ES-I3 (cell line): ENCODE data around the gene CD101.

Experiments used
- H3K36me3 ChIP-seq: 2 replicates; pipeline ENCODE4 v1.6.1; 2013; ENCODE audit warnings: mild to moderate bottlenecking, low read length, control low read depth, moderate library complexity; ENCODE audit not compliant: insufficient read depth
- H3K4me1 ChIP-seq: 2 replicates; pipeline ENCODE4 v1.6.1; 2013; ENCODE audit warnings: mild to moderate bottlenecking, control low read depth, low read length; ENCODE audit not compliant: insufficient read depth
- H3K9ac ChIP-seq: 2 replicates; pipeline ENCODE4 v1.6.1; 2013; ENCODE audit warnings: low read depth, mild to moderate bottlenecking, low read length, moderate library complexity
- H3K9me3 ChIP-seq: 2 replicates; pipeline ENCODE4 v1.6.1; 2013; ENCODE audit warnings: mild to moderate bottlenecking, low read length, moderate library complexity; ENCODE audit not compliant: control insufficient read depth, insufficient read depth

The CD101 gene

GRCh38 chr1:117017062-117017461, 15.5 kb downstream of the CD101 start:
- H3K9me3 ChIP-seq = no peaks in the 10 kb centered on the region
- no peaks in the 10 kb centered on the region for H3K4me1 ChIP-seq
- no peaks in the 10 kb centered on the region for H3K36me3 ChIP-seq
- H3K9ac ChIP-seq = no peak overlapping the region

DNA sequence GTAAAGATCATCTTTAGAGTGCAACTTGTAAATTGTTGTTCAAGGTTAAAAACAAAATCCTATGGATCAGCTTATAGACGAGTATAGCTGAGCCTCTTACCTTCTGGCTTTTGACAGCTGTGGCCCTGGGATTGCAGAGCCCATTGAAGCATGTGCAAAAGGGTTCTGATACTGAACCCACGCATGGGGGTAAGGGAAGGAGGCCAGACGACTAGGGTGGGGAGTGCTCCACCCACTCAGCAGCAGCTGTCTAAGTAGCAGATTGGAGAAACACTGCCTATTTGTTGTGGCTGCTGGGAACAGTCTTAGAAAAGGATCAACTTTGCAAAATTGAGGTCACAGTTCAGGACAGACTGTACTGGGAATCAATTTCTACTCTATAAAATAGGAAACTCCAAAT, 16.1 kb downstream of the CD101 start:
- H3K4me1 ChIP-seq = no peaks in the 10 kb centered on the region
- no peaks in the 10 kb centered on the region for H3K9me3 ChIP-seq
- H3K36me3 ChIP-seq = no peaks in the 10 kb centered on the region
- H3K9ac ChIP-seq = no peak overlapping the region

GRCh38 chr1:117020526-117021156, 19.1 kb downstream of the CD101 start:
- Histone ChIP-seq H3K36me3 (no peaks in the 10 kb centered on the region), H3K9ac (no peak overlapping the region), H3K9me3 (no peaks in the 10 kb centered on the region), H3K4me1 (no peaks in the 10 kb centered on the region)

- H3K4me1 ChIP-seq = no peaks in the 10 kb centered on the region
- no peaks in the 10 kb centered on the region for H3K36me3 ChIP-seq
- no peak overlapping the region for H3K9ac ChIP-seq
- no peaks in the 10 kb centered on the region for H3K9me3 ChIP-seq
Observed at GRCh38 chr1:117022114-117022513, 20.6 kb downstream of the CD101 start.

DNA sequence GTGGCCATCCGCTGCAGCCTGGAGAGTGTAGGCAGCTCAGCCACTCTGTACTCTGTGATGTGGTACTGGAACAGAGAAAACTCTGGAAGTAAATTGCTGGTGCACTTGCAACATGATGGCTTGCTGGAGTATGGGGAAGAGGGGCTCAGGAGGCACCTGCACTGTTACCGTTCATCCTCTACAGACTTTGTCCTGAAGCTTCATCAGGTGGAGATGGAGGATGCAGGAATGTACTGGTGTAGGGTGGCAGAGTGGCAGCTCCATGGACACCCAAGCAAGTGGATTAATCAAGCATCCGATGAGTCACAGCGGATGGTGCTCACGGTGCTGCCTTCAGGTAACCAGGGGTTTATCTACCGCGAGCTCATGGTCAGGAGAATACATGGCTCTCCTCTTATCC, 24.0 kb downstream of the CD101 start:
- no peaks in the 10 kb centered on the region for H3K9me3 ChIP-seq
- no peaks in the 10 kb centered on the region for H3K4me1 ChIP-seq
- H3K9ac ChIP-seq = no peak overlapping the region
- H3K36me3 ChIP-seq = no peaks in the 10 kb centered on the region

GRCh38 chr1:117026361-117026760, 24.8 kb downstream of the CD101 start:
- H3K36me3 ChIP-seq = no peaks in the 10 kb centered on the region
- H3K4me1 ChIP-seq = no peaks in the 10 kb centered on the region
- H3K9me3 ChIP-seq = no peaks in the 10 kb centered on the region
- no peak overlapping the region for H3K9ac ChIP-seq

GRCh38 chr1:117029685-117030084, 28.1 kb downstream of the CD101 start:
- Histone ChIP-seq H3K36me3 (no peaks in the 10 kb centered on the region), H3K9ac (no peak overlapping the region), H3K9me3 (no peaks in the 10 kb centered on the region), H3K4me1 (no peaks in the 10 kb centered on the region)

- Histone ChIP-seq H3K4me1 (no peaks in the 10 kb centered on the region), H3K36me3 (no peaks in the 10 kb centered on the region), H3K9ac (no peak overlapping the region), H3K9me3 (no peaks in the 10 kb centered on the region)
Observed at GRCh38 chr1:117030271-117030877, 28.8 kb downstream of the CD101 start.

DNA sequence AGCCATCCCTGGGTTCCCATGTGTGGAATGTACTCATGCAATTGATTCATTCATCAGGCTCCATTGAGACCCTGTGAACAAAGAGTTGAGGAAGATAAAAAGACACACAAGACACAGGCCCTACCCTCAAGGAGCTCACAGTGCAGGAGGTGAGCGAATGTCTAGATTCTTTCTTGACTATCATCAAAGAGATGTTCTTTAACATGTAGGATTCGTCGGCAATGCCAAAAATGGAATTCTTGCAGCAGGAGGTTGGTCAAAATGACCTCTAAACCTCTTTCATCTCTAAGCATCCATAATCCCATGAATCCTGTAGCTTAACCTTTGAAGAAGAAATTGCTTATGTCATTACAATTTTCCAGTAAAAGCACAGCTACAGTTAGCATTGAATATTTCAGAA, 30.7 kb downstream of the CD101 start:
- peaks cover 7% of the 10 kb centered on the region; the same call in 1 of the 2 replicates for H3K4me1 ChIP-seq
- H3K9ac ChIP-seq = no peak overlapping the region
- no peaks in the 10 kb centered on the region for H3K36me3 ChIP-seq
- H3K9me3 ChIP-seq = no peaks in the 10 kb centered on the region

GRCh38 chr1:117032681-117033539, 31.4 kb downstream of the CD101 start:
- H3K36me3 ChIP-seq = no peaks in the 10 kb centered on the region
- no peaks in the 10 kb centered on the region for H3K9me3 ChIP-seq
- H3K4me1 ChIP-seq = peaks cover 7% of the 10 kb centered on the region; the same call in 1 of the 2 replicates
- no peak overlapping the region for H3K9ac ChIP-seq

GRCh38 chr1:117033772-117034171, 32.2 kb downstream of the CD101 start:
- peaks cover 7% of the 10 kb centered on the region; the same call in 1 of the 2 replicates for H3K4me1 ChIP-seq
- no peak overlapping the region for H3K9ac ChIP-seq
- no peaks in the 10 kb centered on the region for H3K9me3 ChIP-seq
- no peaks in the 10 kb centered on the region for H3K36me3 ChIP-seq

- H3K9me3 ChIP-seq = no peaks in the 10 kb centered on the region
- no peaks in the 10 kb centered on the region for H3K36me3 ChIP-seq
- H3K9ac ChIP-seq = no peak overlapping the region
- peaks cover 7% of the 10 kb centered on the region; the same call in 1 of the 2 replicates for H3K4me1 ChIP-seq
Observed at GRCh38 chr1:117034791-117035290, 33.3 kb downstream of the CD101 start.

DNA sequence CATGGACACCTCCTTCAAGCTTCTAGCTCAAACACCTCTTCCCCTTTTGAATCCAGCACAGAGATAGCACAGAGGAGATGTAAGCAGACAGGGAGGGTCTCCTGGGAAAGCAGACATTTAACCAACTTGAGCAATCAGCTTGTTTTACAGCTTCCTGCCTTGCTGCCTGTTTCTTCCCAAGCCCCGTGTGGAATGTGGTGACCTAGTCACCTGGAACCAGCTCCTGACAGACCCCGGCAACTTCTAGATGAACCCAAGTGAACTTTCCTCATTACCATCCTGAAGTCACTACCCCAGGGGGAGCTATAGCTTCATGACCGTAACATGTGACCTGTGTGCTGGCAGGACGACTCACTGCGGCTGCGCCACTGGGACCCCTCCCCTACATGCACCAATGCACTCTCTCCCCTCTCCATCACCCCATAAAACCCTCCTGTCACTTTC, 34.5 kb downstream of the CD101 start:
- Histone ChIP-seq H3K4me1 (peaks cover 7% of the 10 kb centered on the region; the same call in 1 of the 2 replicates), H3K9ac (no peak overlapping the region), H3K36me3 (no peaks in the 10 kb centered on the region), H3K9me3 (no peaks in the 10 kb centered on the region)

DNA sequence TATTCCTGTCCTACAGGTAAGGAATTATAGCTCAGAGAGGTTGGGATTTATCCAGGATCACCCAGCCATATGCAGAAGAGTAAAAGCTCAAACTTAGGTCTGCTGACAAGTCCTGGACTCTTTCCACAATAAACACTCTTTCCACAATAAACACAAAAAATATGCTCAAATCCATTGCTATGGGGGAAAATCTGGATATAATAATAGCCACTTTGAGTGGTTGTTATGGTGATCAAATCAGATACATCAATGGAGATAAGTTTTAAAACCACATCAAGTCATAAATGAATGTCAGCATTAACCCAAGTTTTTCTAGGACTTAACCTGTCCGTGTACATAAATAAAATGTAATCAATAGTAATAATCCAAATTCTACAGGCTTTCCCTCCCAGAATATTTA, 36.2 kb downstream of the CD101 start:
- Histone ChIP-seq H3K4me1 (peaks cover 7% of the 10 kb centered on the region; the same call in 1 of the 2 replicates), H3K9ac (no peak overlapping the region), H3K9me3 (no peaks in the 10 kb centered on the region), H3K36me3 (no peaks in the 10 kb centered on the region)
